Endothelial cell of umbilical vein (primary cell): ENCODE measurements around the gene TTC9B. TPM values are rescaled to one million over a fixed set of nuclear protein-coding genes. Genes with fewer than 3 reads are reported as not detected.

Experiments used
- BruUV-seq: library from RNA; stranded (reverse); fragments of 400-500 nt; replicated peaks from 2 replicates; lab custom pipeline; 2021; lab: Mats Ljungman, UMichigan
- CTCF ChIA-PET: fragments of 300-600, 350-600 bp; sonication (Branson Sonifier 250); formaldehyde crosslinking; loops from one replicate; lab custom pipeline; 2021; ENCODE audit warnings: antibody characterized with exemption, inconsistent platforms; lab: Charles Lee
- POLR2A ChIA-PET: fragments of 300-600, 350-600 bp; sonication (Branson Sonifier 250); formaldehyde crosslinking; loops from one replicate; lab custom pipeline; 2021; ENCODE audit warnings: antibody characterized with exemption, inconsistent platforms; lab: Charles Lee
- DNase-seq: peaks from one replicate; pipeline ENCODE4 v3.0.0-alpha.2; 2011; ENCODE audit warnings: low read depth, low spot score
- FAIRE-seq: peaks from 2 replicates; lab custom pipeline; 2011; peaks lifted over from hg19 to GRCh38; lab: Jason Lieb, UNC
- H2AFZ ChIP-seq: 2 replicates; pipeline ENCODE4 v1.6.0; 2012; ENCODE audit warnings: low read depth, low read length, control low read depth, inconsistent platforms
- H3K27ac ChIP-seq: 2 replicates; pipeline ENCODE4 v1.5.1; 2011; ENCODE audit warnings: low read depth, mild to moderate bottlenecking, control low read depth, low read length, moderate library complexity; ENCODE audit not compliant: insufficient read depth
- H3K27me3 ChIP-seq, 2 experiments: 2 replicates each; pipeline versions ENCODE4 v1.6.0 to v1.6.1; 2011; ENCODE audit warnings: low read length in 2 of 2, mixed read lengths in 1 of 2; ENCODE audit not compliant: control insufficient read depth in 2 of 2, insufficient read depth in 2 of 2
- H3K36me3 ChIP-seq, 2 experiments: 2 replicates in 1 of 2; 3 replicates in 1 of 2; pipeline ENCODE4 v1.5.1; 2011; ENCODE audit warnings: low read length in 2 of 2, mild to moderate bottlenecking in 1 of 2, moderate library complexity in 1 of 2; ENCODE audit not compliant: control insufficient read depth in 2 of 2, insufficient read depth in 2 of 2; ENCODE audit errors: extremely low read depth in 1 of 2
- H3K4me1 ChIP-seq: 3 replicates; pipeline ENCODE4 v1.5.1; 2011; ENCODE audit warnings: mild to moderate bottlenecking, low read length; ENCODE audit not compliant: control insufficient read depth, insufficient read depth; ENCODE audit errors: extremely low read depth
- H3K4me2 ChIP-seq: 2 replicates; pipeline ENCODE4 v1.6.1; 2011; ENCODE audit warnings: low read length, control low read depth, mixed read lengths; ENCODE audit not compliant: insufficient read depth
- H3K4me3 ChIP-seq, 3 experiments: fragments of 200-600 bp in 1 of 3; sonication (generic), shearing (Covaris generic) in 1 of 3; replicated peaks in 1 of 3; 2 replicates each; pipeline ENCODE4 v1.5.1; 2011 to 2016; ENCODE audit warnings: control low read depth in 3 of 3, low read length in 3 of 3, mild to moderate bottlenecking in 2 of 3, inconsistent platforms in 1 of 3, low read depth in 1 of 3, moderate library complexity in 1 of 3; ENCODE audit not compliant: insufficient read depth in 1 of 3
- H3K79me2 ChIP-seq: 2 replicates; pipeline ENCODE4 v1.6.0; 2012; ENCODE audit warnings: low read length, inconsistent platforms; ENCODE audit not compliant: control insufficient read depth, insufficient read depth
- H3K9ac ChIP-seq: replicated peaks from 2 replicates; pipeline ENCODE3; 2011; ENCODE audit warnings: low read length, control low read depth; ENCODE audit not compliant: insufficient read depth; ENCODE audit errors: extremely low read depth
- H3K9me1 ChIP-seq: replicated peaks from 3 replicates; pipeline ENCODE4 v1.6.0; 2011; ENCODE audit warnings: mild to moderate bottlenecking, low read length; ENCODE audit not compliant: control insufficient read depth, insufficient read depth; ENCODE audit errors: extremely low read depth
- H3K9me3 ChIP-seq: replicated peaks from 2 replicates; pipeline ENCODE4 v1.5.1; 2012; ENCODE audit warnings: low read length, inconsistent platforms; ENCODE audit not compliant: control insufficient read depth, insufficient read depth
- H4K20me1 ChIP-seq: replicated peaks from 2 replicates; pipeline ENCODE3; 2011; ENCODE audit warnings: mild to moderate bottlenecking, low read length; ENCODE audit not compliant: control insufficient read depth, insufficient read depth; ENCODE audit errors: extremely low read depth
- EZH2 ChIP-seq: IDR thresholded peaks from 2 replicates; pipeline ENCODE4 v1.6.1; 2012; ENCODE audit warnings: borderline replicate concordance, low read depth, mild to moderate bottlenecking, moderate library complexity, low read length, inconsistent platforms; ENCODE audit not compliant: severe bottlenecking
- FOS ChIP-seq: IDR thresholded peaks from 2 replicates; pipeline ENCODE4 v1.6.1; 2011; ENCODE audit warnings: mild to moderate bottlenecking, low read length, moderate library complexity, borderline replicate concordance; ENCODE audit not compliant: insufficient read depth
- GATA2 ChIP-seq: IDR thresholded peaks from 2 replicates; pipeline ENCODE4 v1.7.0; 2011; ENCODE audit warnings: low read depth, mild to moderate bottlenecking, moderate library complexity, mixed read lengths, low read length; ENCODE audit not compliant: insufficient read length, insufficient read depth
- JUN ChIP-seq: IDR thresholded peaks from 2 replicates; pipeline ENCODE4 v1.6.1; 2011; ENCODE audit warnings: borderline replicate concordance, low read depth; ENCODE audit not compliant: insufficient read length, insufficient read depth
- MYC ChIP-seq: IDR thresholded peaks from one replicate; pipeline ENCODE4 v1.6.1; 2011; ENCODE audit warnings: mild to moderate bottlenecking, low read depth, low read length
- POLR2A ChIP-seq: IDR thresholded peaks from 2 replicates; pipeline ENCODE4 v1.6.1; 2012; ENCODE audit warnings: low read depth, mild to moderate bottlenecking, control low read depth, low read length
- POLR2AphosphoS5 ChIP-seq: IDR thresholded peaks from 2 replicates; pipeline ENCODE4 v1.6.1; 2012; ENCODE audit warnings: low read depth, mild to moderate bottlenecking, control low read depth, low read length, moderate library complexity; ENCODE audit not compliant: insufficient read depth
- dilution Hi-C: fragments of 300-500 bp; cut with MboI; formaldehyde crosslinking; loops from one replicate; pipeline ENCODE4 v1.15.0; 2019; ENCODE audit warnings: low sequenced_read_pairs; ENCODE audit not compliant: extremely low pct_ligation_motif_present
- intact Hi-C: fragments of 100-400 bp; cut with micrococcal nuclease; formaldehyde crosslinking; loops from one replicate; pipeline ENCODE4 v1.10.0; 2022
- polyA plus RNA-seq, 4 experiments: library from polyadenylated mRNA; depleted of rRNA in 3 of 4; stranded (reverse) in 3 of 4; unstranded in 1 of 4; fragments of >200 nt; gene quantifications; 2 replicates each; pipeline versions ENCODE4 v1.2.1 to v1.2.3, GENCODE V29; 2011 to 2012; ENCODE audit warnings: missing spikeins in 1 of 4
- total RNA-seq: library from RNA; stranded (reverse); gene quantifications from 2 replicates; pipeline ENCODE4 v1.2.3, GENCODE V29; 2021
- TF ChIP-seq, protein P1 (sequence below): IDR thresholded peaks from 2 replicates; pipeline ENCODE4 v1.6.1; 2011; ENCODE audit not compliant: insufficient read depth, insufficient read length
- TF ChIP-seq, protein P2 (sequence below), 2 donors: IDR thresholded peaks; 1 replicate in 1 of 2; 2 replicates in 1 of 2; pipeline ENCODE4 v1.5.1; 2011; ENCODE audit warnings: low read length in 2 of 2, mild to moderate bottlenecking in 2 of 2, moderate library complexity in 2 of 2, control low read depth in 1 of 2, inconsistent platforms in 1 of 2, low read depth in 1 of 2; ENCODE audit not compliant: insufficient read depth in 1 of 2; ENCODE audit errors: extremely low read depth in 1 of 2

Gene TTC9B
- total and polyA plus RNA-seq, 2 donors (not counting 3 experiments of a cell fraction or from before 2014, with no cell fraction given) = not detected

DNA sequence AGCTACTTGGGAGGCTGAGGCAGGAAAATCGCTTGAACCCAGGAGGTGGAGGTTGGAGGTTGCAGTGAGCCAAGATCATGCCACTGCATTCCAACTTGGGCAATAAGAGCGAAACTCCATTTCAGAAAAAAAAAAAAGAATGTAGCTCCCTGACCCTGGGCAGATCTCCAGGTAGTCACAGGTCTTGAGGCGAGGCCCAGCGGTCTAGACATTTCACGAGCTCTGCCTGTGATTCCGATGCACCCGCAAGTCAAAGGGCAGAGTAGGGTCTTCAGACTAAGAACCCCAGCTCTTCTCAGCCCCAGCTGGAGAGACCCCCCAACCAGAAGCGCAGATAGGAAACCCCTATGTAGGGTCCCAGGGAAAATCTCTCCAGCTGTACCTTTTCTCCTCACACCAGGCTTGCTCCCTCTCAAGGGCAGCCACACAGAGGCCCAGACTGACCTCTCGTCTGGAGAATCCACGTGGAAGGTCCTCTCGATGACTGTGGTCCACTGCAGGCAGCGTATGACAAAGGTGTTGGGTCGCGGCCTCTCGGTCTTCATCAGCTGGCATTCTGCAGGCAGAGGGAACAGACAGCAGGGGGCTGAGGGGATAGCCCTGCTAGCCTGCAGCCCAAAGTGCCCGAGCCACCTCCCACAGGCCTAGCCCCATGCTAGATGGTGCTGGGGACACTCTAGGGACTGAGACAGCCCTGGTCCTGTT, 36.7 kb upstream of the TTC9B start:
- H3K4me3 ChIP-seq = no peak overlapping the region
- POLR2A ChIA-PET = no interaction called here
- CTCF ChIA-PET = no interaction called here
- no peak overlapping the region for H3K27ac ChIP-seq
- H3K9me1 ChIP-seq = no peaks in the 10 kb centered on the region
- no peak for DNase-seq
- H3K4me1 ChIP-seq = no peaks in the 10 kb centered on the region
- no peak overlapping the region for H3K4me2 ChIP-seq
- H3K36me3 ChIP-seq = peaks cover 12 to 24% of the 10 kb centered on the region in 2 experiments
- TF ChIP-seq FOS (no peak), EZH2 (no peak), MYC (no peak), POLR2AphosphoS5 (no peak), GATA2 (no peak), POLR2A (no peak), JUN (no peak)
- TF ChIP-seq, protein P1, sequence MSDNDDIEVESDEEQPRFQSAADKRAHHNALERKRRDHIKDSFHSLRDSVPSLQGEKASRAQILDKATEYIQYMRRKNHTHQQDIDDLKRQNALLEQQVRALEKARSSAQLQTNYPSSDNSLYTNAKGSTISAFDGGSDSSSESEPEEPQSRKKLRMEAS = no peak
- TF ChIP-seq, protein P2, sequence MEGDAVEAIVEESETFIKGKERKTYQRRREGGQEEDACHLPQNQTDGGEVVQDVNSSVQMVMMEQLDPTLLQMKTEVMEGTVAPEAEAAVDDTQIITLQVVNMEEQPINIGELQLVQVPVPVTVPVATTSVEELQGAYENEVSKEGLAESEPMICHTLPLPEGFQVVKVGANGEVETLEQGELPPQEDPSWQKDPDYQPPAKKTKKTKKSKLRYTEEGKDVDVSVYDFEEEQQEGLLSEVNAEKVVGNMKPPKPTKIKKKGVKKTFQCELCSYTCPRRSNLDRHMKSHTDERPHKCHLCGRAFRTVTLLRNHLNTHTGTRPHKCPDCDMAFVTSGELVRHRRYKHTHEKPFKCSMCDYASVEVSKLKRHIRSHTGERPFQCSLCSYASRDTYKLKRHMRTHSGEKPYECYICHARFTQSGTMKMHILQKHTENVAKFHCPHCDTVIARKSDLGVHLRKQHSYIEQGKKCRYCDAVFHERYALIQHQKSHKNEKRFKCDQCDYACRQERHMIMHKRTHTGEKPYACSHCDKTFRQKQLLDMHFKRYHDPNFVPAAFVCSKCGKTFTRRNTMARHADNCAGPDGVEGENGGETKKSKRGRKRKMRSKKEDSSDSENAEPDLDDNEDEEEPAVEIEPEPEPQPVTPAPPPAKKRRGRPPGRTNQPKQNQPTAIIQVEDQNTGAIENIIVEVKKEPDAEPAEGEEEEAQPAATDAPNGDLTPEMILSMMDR (IDR thresholded peaks at IDR 0.05; ENCODE audit: extremely low read depth in 1 of 2, insufficient read depth in 1 of 2, low read depth in 1 of 2, low read length in 2 of 2) = no peak
- dilution Hi-C loops = no loop called here
- H3K9ac ChIP-seq = no peak overlapping the region
- H3K27me3 ChIP-seq = no peaks in the 10 kb centered on the region
- FAIRE-seq = no peak
- intact Hi-C loops = no loop called here
- peaks cover 3% of the 10 kb centered on the region for H4K20me1 ChIP-seq
- no TSS peak for BruUV-seq
- peaks cover 21% of the 10 kb centered on the region for H3K79me2 ChIP-seq
- H3K9me3 ChIP-seq = no peaks in the 10 kb centered on the region
- no peak overlapping the region for H2AFZ ChIP-seq
